NCI-H1048 (cell line): Measurements from ENCODE around the gene EI24.

ENCODE experiments used
- DNase-seq: peaks from one replicate; lab custom pipeline; 2025; lab: John Stamatoyannopoulos, UW

Gene EI24

GRCh38 chr11:125579811-125580210, 10.5 kb downstream of the EI24 start:
- DNase-seq = no peak

GRCh38 chr11:125583496-125583895, 14.2 kb downstream of the EI24 start:
- no peak for DNase-seq

- no peak for DNase-seq
Measured at GRCh38 chr11:125585487-125585886, 16.2 kb downstream of the EI24 start.

GRCh38 chr11:125586623-125587022, 17.3 kb downstream of the EI24 start:
- DNase-seq = no peak

- DNase-seq = no peak
Measured at GRCh38 chr11:125587480-125587879, 18.2 kb downstream of the EI24 start.

- no peak for DNase-seq
Measured at GRCh38 chr11:125588505-125588904, 19.2 kb downstream of the EI24 start.

GRCh38 chr11:125591649-125592304, 22.5 kb downstream of the EI24 start:
- no peak for DNase-seq

- peak; percentile 95 for DNase-seq
Measured at GRCh38 chr11:125592305-125593113, 23.2 kb downstream of the EI24 start, which contains the start of gene STT3A. TSS of gene STT3A (plus strand) at chr11:125592852. CDS start at chr11:125595916, 3,064 bp downstream.

- no peak for DNase-seq
Measured at GRCh38 chr11:125593114-125593820, 24.0 kb downstream of the EI24 start.

GRCh38 chr11:125594958-125595357, 25.7 kb downstream of the EI24 start:
- no peak for DNase-seq

GRCh38 chr11:125600663-125601062, 31.4 kb downstream of the EI24 start:
- no peak for DNase-seq

GRCh38 chr11:125603207-125603606, 33.9 kb downstream of the EI24 start:
- DNase-seq = no peak

- no peak for DNase-seq
Measured at GRCh38 chr11:125605417-125605816, 36.1 kb downstream of the EI24 start.

GRCh38 chr11:125609545-125609944, 40.3 kb downstream of the EI24 start:
- no peak for DNase-seq

- no peak for DNase-seq
Measured at GRCh38 chr11:125618383-125618782, 49.1 kb downstream of the EI24 start.

GRCh38 chr11:125621995-125622394, 52.7 kb downstream of the EI24 start:
- no peak for DNase-seq

- DNase-seq = no peak
Measured at GRCh38 chr11:125623064-125623463, 53.8 kb downstream of the EI24 start.

- no peak for DNase-seq
Measured at GRCh38 chr11:125624756-125625213, 55.5 kb downstream of the EI24 start, which contains the start of gene CHEK1. TSS of gene CHEK1 (plus strand) at chr11:125625163. CDS start at chr11:125626769, 1,606 bp downstream.

- DNase-seq = no peak
Measured at GRCh38 chr11:125625225-125625629, 56.0 kb downstream of the EI24 start.

- DNase-seq = peak; percentile 82
Measured at GRCh38 chr11:125625630-125626287, 56.5 kb downstream of the EI24 start.

GRCh38 chr11:125626288-125626950, 57.1 kb downstream of the EI24 start:
- no peak for DNase-seq
